ENCODE data around the gene ASTL.

- no peak for TF ChIP-seq MAX (IDR thresholded peaks at IDR 0.05; ENCODE audit: low read depth, low read length)
- TF ChIP-seq CTCF (IDR thresholded peaks at IDR 0.05; ENCODE audit: low read depth, low read length), result no peak
These were observed 3.1 kb downstream of the ASTL start for GRCh38 chr2:96135171-96135570.

Measured in NB4 (cell line).